Muscle layer of duodenum (tissue), 2 donors: Measurements from ENCODE around the gene TRMT112.

Experiments
- H3K27ac ChIP-seq: one replicate; pipeline ENCODE4 v1.7.0; 2013; ENCODE audit warnings: mild to moderate bottlenecking, low read length
- H3K27me3 ChIP-seq: one replicate; pipeline ENCODE4 v1.7.0; 2013; ENCODE audit warnings: low read depth, mild to moderate bottlenecking, control low read depth, low read length
- H3K36me3 ChIP-seq, 2 donors: one replicate each; pipeline ENCODE4 v1.7.0; 2013; ENCODE audit warnings: low read length in 2 of 2, control low read depth in 1 of 2, mild to moderate bottlenecking in 1 of 2; ENCODE audit not compliant: insufficient read depth in 2 of 2, control insufficient read depth in 1 of 2
- H3K4me1 ChIP-seq, 2 donors: one replicate each; pipeline ENCODE4 v1.7.0; 2013; ENCODE audit warnings: low read length in 2 of 2, mild to moderate bottlenecking in 2 of 2, control low read depth in 1 of 2, moderate library complexity in 1 of 2; ENCODE audit not compliant: insufficient read depth in 2 of 2, control insufficient read depth in 1 of 2
- H3K4me3 ChIP-seq, 2 donors: one replicate each; pipeline ENCODE4 v1.7.0; 2013; ENCODE audit warnings: low read length in 2 of 2, low read depth in 1 of 2, mild to moderate bottlenecking in 1 of 2
- H3K9me3 ChIP-seq, 2 donors: one replicate each; pipeline ENCODE4 v1.7.0; 2013; ENCODE audit warnings: low read length in 2 of 2, control low read depth in 1 of 2, mild to moderate bottlenecking in 1 of 2; ENCODE audit not compliant: control insufficient read depth in 1 of 2
- donor health status: healthy.

TRMT112 gene

GRCh38 chr11:64339754-64340408 lies 22.5 kb upstream of the TRMT112 start, which contains the start of gene CCDC88B:
CCDC88B (plus strand) TSS chr11:64340204; CDS start chr11:64340267, 63 bp downstream.
- Histone ChIP-seq H3K36me3 (no peaks in the 10 kb centered on the region), H3K9me3 (no peaks in the 10 kb centered on the region), H3K4me1 (peaks cover 0 to 14% of the 10 kb centered on the region in 2 donors), H3K27ac (no peak within 1 kb of the TSS), H3K4me3 (peak within 1 kb of the TSS in 1 of 2 donors; percentile 53), H3K27me3 (no peaks in the 10 kb centered on the region)

GRCh38 chr11:64339286-64339685 lies 21.9 kb upstream of the TRMT112 start:
- no peaks in the 10 kb centered on the region for H3K9me3 ChIP-seq
- no peaks in the 10 kb centered on the region for H3K27me3 ChIP-seq
- H3K36me3 ChIP-seq: no peaks in the 10 kb centered on the region
- no peak overlapping the region for H3K4me3 ChIP-seq
- H3K4me1 ChIP-seq: peaks cover 0 to 14% of the 10 kb centered on the region in 2 donors
- H3K27ac ChIP-seq: no peak overlapping the region

- H3K4me3 ChIP-seq: no peak overlapping the region
- peaks cover 0 to 14% of the 10 kb centered on the region in 2 donors for H3K4me1 ChIP-seq
- no peak overlapping the region for H3K27ac ChIP-seq
- no peaks in the 10 kb centered on the region for H3K36me3 ChIP-seq
- H3K27me3 ChIP-seq: no peaks in the 10 kb centered on the region
- no peaks in the 10 kb centered on the region for H3K9me3 ChIP-seq
Measured at GRCh38 chr11:64338716-64339115, 21.4 kb upstream of the TRMT112 start.

GRCh38 chr11:64337538-64338249 lies 20.3 kb upstream of the TRMT112 start:
- Histone ChIP-seq H3K9me3 (no peaks in the 10 kb centered on the region), H3K27me3 (no peaks in the 10 kb centered on the region), H3K4me3 (no peak overlapping the region), H3K27ac (no peak overlapping the region), H3K4me1 (peaks cover 0 to 8% of the 10 kb centered on the region in 2 donors), H3K36me3 (no peaks in the 10 kb centered on the region)

GRCh38 chr11:64334764-64335735 lies 17.7 kb upstream of the TRMT112 start:
- H3K4me1 ChIP-seq: peaks cover 0 to 8% of the 10 kb centered on the region in 2 donors
- H3K4me3 ChIP-seq: no peak overlapping the region
- no peaks in the 10 kb centered on the region for H3K27me3 ChIP-seq
- H3K36me3 ChIP-seq: no peaks in the 10 kb centered on the region
- H3K9me3 ChIP-seq: no peaks in the 10 kb centered on the region
- H3K27ac ChIP-seq: no peak overlapping the region

GRCh38 chr11:64333556-64333955 lies 16.2 kb upstream of the TRMT112 start:
- H3K27ac ChIP-seq: no peak overlapping the region
- H3K27me3 ChIP-seq: no peaks in the 10 kb centered on the region
- H3K4me1 ChIP-seq: peaks cover 0 to 8% of the 10 kb centered on the region in 2 donors
- H3K4me3 ChIP-seq: no peak overlapping the region
- no peaks in the 10 kb centered on the region for H3K36me3 ChIP-seq
- H3K9me3 ChIP-seq: no peaks in the 10 kb centered on the region

GRCh38 chr11:64331569-64332371 lies 14.4 kb upstream of the TRMT112 start:
- H3K4me1 ChIP-seq: peaks cover 0 to 8% of the 10 kb centered on the region in 2 donors
- no peak overlapping the region for H3K27ac ChIP-seq
- no peaks in the 10 kb centered on the region for H3K9me3 ChIP-seq
- no peak overlapping the region for H3K4me3 ChIP-seq
- no peaks in the 10 kb centered on the region for H3K36me3 ChIP-seq
- no peaks in the 10 kb centered on the region for H3K27me3 ChIP-seq

- peaks cover 0 to 8% of the 10 kb centered on the region in 2 donors for H3K4me1 ChIP-seq
Measured at GRCh38 chr11:64330888-64331287, 13.5 kb upstream of the TRMT112 start.

GRCh38 chr11:64327993-64328392 lies 10.6 kb upstream of the TRMT112 start:
- no peak overlapping the region for H3K27ac ChIP-seq
- H3K4me1 ChIP-seq: peaks cover 0 to 8% of the 10 kb centered on the region in 2 donors
- H3K9me3 ChIP-seq: no peaks in the 10 kb centered on the region
- no peak overlapping the region for H3K4me3 ChIP-seq
- peaks cover 0 to 3% of the 10 kb centered on the region in 2 donors for H3K36me3 ChIP-seq
- no peaks in the 10 kb centered on the region for H3K27me3 ChIP-seq

More at GRCh38 chr11:64330888-64331287, 13.5 kb upstream of the TRMT112 start:
- H3K27me3 ChIP-seq: no peaks in the 10 kb centered on the region
- no peak overlapping the region for H3K27ac ChIP-seq
- no peaks in the 10 kb centered on the region for H3K36me3 ChIP-seq
- no peak overlapping the region for H3K4me3 ChIP-seq
- H3K9me3 ChIP-seq: no peaks in the 10 kb centered on the region

GRCh38 chr11:64327375-64327774 lies 10.0 kb upstream of the TRMT112 start:
- H3K36me3 ChIP-seq: peaks cover 1 to 9% of the 10 kb centered on the region in 2 donors
- no peaks in the 10 kb centered on the region for H3K9me3 ChIP-seq
- H3K4me3 ChIP-seq: no peak overlapping the region
- no peak overlapping the region for H3K27ac ChIP-seq
- H3K27me3 ChIP-seq: no peaks in the 10 kb centered on the region
- H3K4me1 ChIP-seq: peaks cover 0 to 8% of the 10 kb centered on the region in 2 donors
